ENCODE data around the gene RGS7BP. TPM values are rescaled to one million over a fixed set of nuclear protein-coding genes. Genes with fewer than 3 reads are reported as not detected.
A peak's percentile ranks its signal among the peaks of the same experiment; 100 is the strongest.

RGS7BP gene
- total RNA-seq, 1 donor from 2014 or later, result 0.43 TPM

- peaks cover 8% of the 10 kb centered on the region for H3K4me1 ChIP-seq
- H3K27me3 ChIP-seq, result peaks cover 98% of the 10 kb centered on the region
- Mint-ChIP-seq H3K4me1 (peaks cover 28% of the 10 kb centered on the region), H3K27me3 (ENCODE audit: insufficient read depth, low read depth) (peaks cover 20% of the 10 kb centered on the region), H3K27ac (no peak overlapping the region), H3K4me3 (peak overlapping the region; percentile 91), H3K36me3 (no peaks in the 10 kb centered on the region), H3K9me3 (no peaks in the 10 kb centered on the region)
- H3K4me2 ChIP-seq, result peak overlapping the region; percentile 98
- H3K36me3 ChIP-seq, result no peaks in the 10 kb centered on the region
- peak overlapping the region; percentile 93 for H2AFZ ChIP-seq (replicated peaks)
- H3K9me3 ChIP-seq (ENCODE audit: low read depth), result no peaks in the 10 kb centered on the region
- H4K20me1 ChIP-seq (ENCODE audit: low read depth), result no peaks in the 10 kb centered on the region
- H3K9ac ChIP-seq, result no peak overlapping the region
- no peaks in the 10 kb centered on the region for H3K79me2 ChIP-seq (ENCODE audit: low read depth)
- no peak overlapping the region for H3K27ac ChIP-seq
- H3K4me3 ChIP-seq, result peak overlapping the region; percentile 82
- TF ChIP-seq EZH2phosphoT487 (IDR thresholded peaks at IDR 0.05) (no peak), EZH2 (IDR thresholded peaks at IDR 0.05) (peak; percentile 48), CTCF (IDR thresholded peaks at IDR 0.05) (peak; percentile 47)
- peak; percentile 62 for DNase-seq (ENCODE audit: low spot score)
- peaks cover 16% of the 10 kb centered on the region for H3F3A ChIP-seq (ENCODE audit: low read depth)
Observed at GRCh38 chr5:64506567-64507263, 900 bp downstream of the RGS7BP start.

- Histone ChIP-seq H3K4me2 (peak overlapping the region; percentile 98), H4K20me1 (ENCODE audit: low read depth) (no peaks in the 10 kb centered on the region), H3K36me3 (no peaks in the 10 kb centered on the region), H3K9me3 (ENCODE audit: low read depth) (no peaks in the 10 kb centered on the region), H3K27me3 (peaks cover 98% of the 10 kb centered on the region), H3F3A (ENCODE audit: low read depth) (peaks cover 16% of the 10 kb centered on the region), H3K4me3 (peak overlapping the region; percentile 82), H3K4me1 (peaks cover 8% of the 10 kb centered on the region), H3K79me2 (ENCODE audit: low read depth) (no peaks in the 10 kb centered on the region), H2AFZ (replicated peaks) (peak overlapping the region; percentile 93), H3K9ac (no peak overlapping the region), H3K27ac (no peak overlapping the region)
- peaks cover 21% of the 10 kb centered on the region for H3K27me3 Mint-ChIP-seq (ENCODE audit: insufficient read depth, low read depth)
- TF ChIP-seq CTCF (IDR thresholded peaks at IDR 0.05) (no peak), EZH2phosphoT487 (IDR thresholded peaks at IDR 0.05) (no peak), EZH2 (IDR thresholded peaks at IDR 0.05) (no peak)
- H3K4me1 Mint-ChIP-seq, result peaks cover 23% of the 10 kb centered on the region
- H3K4me3 Mint-ChIP-seq, result peak overlapping the region; percentile 91
- no peak overlapping the region for H3K27ac Mint-ChIP-seq
- H3K36me3 Mint-ChIP-seq, result no peaks in the 10 kb centered on the region
- no peak for DNase-seq (ENCODE audit: low spot score)
- no peaks in the 10 kb centered on the region for H3K9me3 Mint-ChIP-seq
Observed at GRCh38 chr5:64507264-64507605, 1.4 kb downstream of the RGS7BP start.

- Mint-ChIP-seq H3K27ac (no peak overlapping the region), H3K36me3 (no peaks in the 10 kb centered on the region), H3K27me3 (ENCODE audit: insufficient read depth, low read depth) (peaks cover 16% of the 10 kb centered on the region), H3K9me3 (no peaks in the 10 kb centered on the region), H3K4me1 (peaks cover 14% of the 10 kb centered on the region), H3K4me3 (no peak overlapping the region)
- no peak for DNase-seq (ENCODE audit: low spot score)
- TF ChIP-seq EZH2phosphoT487 (IDR thresholded peaks at IDR 0.05), result no peak
- Histone ChIP-seq H4K20me1 (ENCODE audit: low read depth) (no peaks in the 10 kb centered on the region), H3K79me2 (ENCODE audit: low read depth) (no peaks in the 10 kb centered on the region), H3K4me1 (peaks cover 8% of the 10 kb centered on the region), H3K9me3 (ENCODE audit: low read depth) (no peaks in the 10 kb centered on the region), H3K27me3 (peaks cover 72% of the 10 kb centered on the region), H2AFZ (replicated peaks) (no peak overlapping the region), H3K27ac (no peak overlapping the region), H3K36me3 (no peaks in the 10 kb centered on the region), H3K4me3 (no peak overlapping the region), H3K4me2 (no peak overlapping the region), H3F3A (ENCODE audit: low read depth) (peaks cover 16% of the 10 kb centered on the region), H3K9ac (no peak overlapping the region)
Observed at GRCh38 chr5:64509828-64510227, 4.0 kb downstream of the RGS7BP start.

GRCh38 chr5:64513492-64513891, 7.7 kb downstream of the RGS7BP start:
- no peaks in the 10 kb centered on the region for H4K20me1 ChIP-seq (ENCODE audit: low read depth)
- no peaks in the 10 kb centered on the region for H3K36me3 Mint-ChIP-seq
- H3K9me3 ChIP-seq (ENCODE audit: low read depth), result no peaks in the 10 kb centered on the region
- H3K4me1 ChIP-seq, result no peaks in the 10 kb centered on the region
- H3K4me3 ChIP-seq, result no peak overlapping the region
- no peak overlapping the region for H3K9ac ChIP-seq
- no peaks in the 10 kb centered on the region for H3F3A ChIP-seq (ENCODE audit: low read depth)
- DNase-seq (ENCODE audit: low spot score), result no peak
- H3K9me3 Mint-ChIP-seq, result no peaks in the 10 kb centered on the region
- no peak overlapping the region for H3K4me2 ChIP-seq
- H3K4me3 Mint-ChIP-seq, result no peak overlapping the region
- no peaks in the 10 kb centered on the region for H3K36me3 ChIP-seq
- no peaks in the 10 kb centered on the region for H3K79me2 ChIP-seq (ENCODE audit: low read depth)
- H3K4me1 Mint-ChIP-seq, result no peaks in the 10 kb centered on the region
- H3K27me3 Mint-ChIP-seq (ENCODE audit: insufficient read depth, low read depth), result peaks cover 2% of the 10 kb centered on the region
- peaks cover 36% of the 10 kb centered on the region for H3K27me3 ChIP-seq
- H3K27ac Mint-ChIP-seq, result no peak overlapping the region
- TF ChIP-seq EZH2phosphoT487 (IDR thresholded peaks at IDR 0.05) (no peak), CTCF (IDR thresholded peaks at IDR 0.05) (no peak), EZH2 (IDR thresholded peaks at IDR 0.05) (no peak)
- H3K27ac ChIP-seq, result no peak overlapping the region
- H2AFZ ChIP-seq (replicated peaks), result no peak overlapping the region
